ENCODE measurements around the gene NEK6.

The NEK6 gene

DNA sequence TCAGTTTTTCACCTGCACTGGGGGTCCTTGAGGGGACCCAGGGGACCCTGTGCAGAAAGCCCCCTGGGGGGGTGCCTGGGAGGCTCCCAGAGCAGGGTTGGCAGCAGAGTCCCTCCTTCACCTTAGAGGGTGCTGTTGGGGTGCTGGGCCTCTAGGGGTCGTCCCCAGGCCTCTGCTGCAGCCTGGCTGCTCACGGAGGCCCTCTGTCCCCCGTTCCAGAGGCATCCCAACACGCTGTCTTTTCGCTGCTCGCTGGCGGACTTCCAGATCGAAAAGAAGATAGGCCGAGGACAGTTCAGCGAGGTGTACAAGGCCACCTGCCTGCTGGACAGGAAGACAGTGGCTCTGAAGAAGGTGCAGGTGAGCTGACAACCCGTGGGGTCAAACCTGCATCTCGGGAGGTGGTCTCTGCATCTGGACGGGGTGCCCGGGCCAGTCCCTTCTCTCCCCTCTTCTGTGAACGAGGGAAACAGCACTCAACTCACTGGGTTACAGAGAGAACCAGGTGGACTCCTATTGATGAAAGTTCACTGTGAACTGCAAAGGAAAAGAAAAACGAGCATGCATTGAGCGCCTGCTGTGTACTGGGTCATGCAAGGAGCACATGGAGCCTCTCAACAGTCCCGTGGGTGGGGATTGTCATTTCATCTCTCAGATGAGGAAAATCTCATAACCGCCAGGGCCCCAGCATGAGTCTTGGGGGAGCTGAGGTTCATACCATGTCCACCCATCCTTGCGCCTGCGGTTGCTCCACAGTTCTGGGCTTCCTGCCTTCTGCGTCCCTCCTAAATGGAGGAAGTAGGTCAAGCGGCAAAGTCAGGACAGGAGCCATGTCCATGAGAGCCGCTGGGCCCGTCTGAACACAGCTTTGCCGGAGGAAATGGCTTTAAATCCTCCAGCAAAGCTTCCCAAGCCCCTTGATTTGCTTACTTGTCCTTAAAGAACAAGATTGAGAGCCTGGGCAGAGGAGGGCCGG lies 54.8 kb downstream of the NEK6 start:
- Histone ChIP-seq H3K27ac (ENCODE audit: low read length) (no peak overlapping the region), H3K9me3 (ENCODE audit: insufficient read depth, low read length, severe bottlenecking) (no peaks in the 10 kb centered on the region), H2AFZ (ENCODE audit: low read depth, low read length) (no peak overlapping the region), H3K9ac (ENCODE audit: low read depth, low read length) (no peak overlapping the region), H3K4me3 (ENCODE audit: low read depth in 1 of 2, low read length in 2 of 2) (no peak overlapping the region), H3K79me2 (ENCODE audit: insufficient read depth, low read length) (no peaks in the 10 kb centered on the region), H3K4me2 (ENCODE audit: insufficient read depth, low read length) (no peak overlapping the region), H4K20me1 (ENCODE audit: insufficient read depth, low read length) (no peaks in the 10 kb centered on the region), H3K27me3 (ENCODE audit: insufficient read depth, low read length, poor library complexity) (no peaks in the 10 kb centered on the region), H3K36me3 (ENCODE audit: insufficient read depth, low read length) (no peaks in the 10 kb centered on the region), H3K4me1 (ENCODE audit: insufficient read depth, low read length) (no peaks in the 10 kb centered on the region)
- ATAC-seq (ENCODE audit: insufficient read depth, low read depth) (no peak), DNase-seq (no peak)
- TF ChIP-seq, protein P1, sequence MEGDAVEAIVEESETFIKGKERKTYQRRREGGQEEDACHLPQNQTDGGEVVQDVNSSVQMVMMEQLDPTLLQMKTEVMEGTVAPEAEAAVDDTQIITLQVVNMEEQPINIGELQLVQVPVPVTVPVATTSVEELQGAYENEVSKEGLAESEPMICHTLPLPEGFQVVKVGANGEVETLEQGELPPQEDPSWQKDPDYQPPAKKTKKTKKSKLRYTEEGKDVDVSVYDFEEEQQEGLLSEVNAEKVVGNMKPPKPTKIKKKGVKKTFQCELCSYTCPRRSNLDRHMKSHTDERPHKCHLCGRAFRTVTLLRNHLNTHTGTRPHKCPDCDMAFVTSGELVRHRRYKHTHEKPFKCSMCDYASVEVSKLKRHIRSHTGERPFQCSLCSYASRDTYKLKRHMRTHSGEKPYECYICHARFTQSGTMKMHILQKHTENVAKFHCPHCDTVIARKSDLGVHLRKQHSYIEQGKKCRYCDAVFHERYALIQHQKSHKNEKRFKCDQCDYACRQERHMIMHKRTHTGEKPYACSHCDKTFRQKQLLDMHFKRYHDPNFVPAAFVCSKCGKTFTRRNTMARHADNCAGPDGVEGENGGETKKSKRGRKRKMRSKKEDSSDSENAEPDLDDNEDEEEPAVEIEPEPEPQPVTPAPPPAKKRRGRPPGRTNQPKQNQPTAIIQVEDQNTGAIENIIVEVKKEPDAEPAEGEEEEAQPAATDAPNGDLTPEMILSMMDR (IDR thresholded peaks at IDR 0.05; ENCODE audit: borderline replicate concordance, extremely low read depth, low read length, poor library complexity, severe bottlenecking), result peak; percentile 14
- TF ChIP-seq EZH2 (IDR thresholded peaks at IDR 0.05; ENCODE audit: borderline replicate concordance, low read depth, low read length, severe bottlenecking), result no peak

DNA sequence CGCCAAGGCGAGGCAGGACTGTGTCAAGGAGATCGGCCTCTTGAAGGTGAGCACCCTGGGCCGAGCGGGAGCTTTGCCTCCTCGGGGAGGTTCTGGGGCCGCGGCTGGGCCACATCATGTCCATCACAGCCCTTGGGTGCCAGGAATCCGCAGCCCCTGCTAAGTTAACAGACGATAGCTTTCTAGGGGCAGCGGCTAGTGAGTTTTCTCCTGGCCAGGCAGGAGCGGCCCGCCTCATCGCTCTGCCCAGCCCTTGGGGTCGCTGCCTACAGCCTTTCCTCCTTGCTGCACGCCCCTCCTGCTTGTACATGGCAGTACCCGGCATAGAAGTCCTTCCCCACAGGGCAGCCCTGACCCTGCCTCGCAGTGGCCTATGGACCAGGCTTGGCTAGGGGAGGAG lies 56.2 kb downstream of the NEK6 start:
- Histone ChIP-seq H4K20me1 (ENCODE audit: insufficient read depth, low read length) (no peaks in the 10 kb centered on the region), H3K9ac (ENCODE audit: low read depth, low read length) (no peak overlapping the region), H3K27ac (ENCODE audit: low read length) (no peak overlapping the region), H3K27me3 (ENCODE audit: insufficient read depth, low read length, poor library complexity) (no peaks in the 10 kb centered on the region), H3K4me2 (ENCODE audit: insufficient read depth, low read length) (no peak overlapping the region), H3K36me3 (ENCODE audit: insufficient read depth, low read length) (no peaks in the 10 kb centered on the region), H3K9me3 (ENCODE audit: insufficient read depth, low read length, severe bottlenecking) (no peaks in the 10 kb centered on the region), H3K4me1 (ENCODE audit: insufficient read depth, low read length) (no peaks in the 10 kb centered on the region), H3K79me2 (ENCODE audit: insufficient read depth, low read length) (no peaks in the 10 kb centered on the region), H3K4me3 (ENCODE audit: low read depth in 1 of 2, low read length in 2 of 2) (no peak overlapping the region), H2AFZ (ENCODE audit: low read depth, low read length) (no peak overlapping the region)
- ATAC-seq (ENCODE audit: insufficient read depth, low read depth), result no peak
- DNase-seq, result no peak
- TF ChIP-seq EZH2 (IDR thresholded peaks at IDR 0.05; ENCODE audit: borderline replicate concordance, low read depth, low read length, severe bottlenecking), result no peak
- TF ChIP-seq, protein P1 (IDR thresholded peaks at IDR 0.05; ENCODE audit: borderline replicate concordance, extremely low read depth, low read length, poor library complexity, severe bottlenecking), result no peak

DNA sequence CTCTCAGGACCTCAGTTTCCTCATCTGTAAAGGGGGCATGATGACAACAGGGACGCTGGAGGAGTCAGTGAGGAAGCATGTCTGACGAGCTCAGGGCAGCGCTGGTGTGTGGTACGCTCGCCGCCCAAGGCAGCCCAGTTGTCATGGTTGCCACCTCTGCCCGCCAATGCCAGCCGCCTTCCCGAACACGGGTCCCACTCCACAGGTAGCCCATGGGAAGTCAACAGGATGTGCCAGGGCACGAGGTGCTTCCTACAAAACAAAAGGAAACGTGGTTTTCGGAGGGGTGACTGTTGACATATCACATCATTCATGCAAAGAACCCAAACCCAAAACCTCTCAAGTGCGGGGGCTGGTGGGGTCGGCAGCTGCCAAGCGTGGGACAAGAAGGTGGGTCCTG lies 58.1 kb downstream of the NEK6 start:
- Histone ChIP-seq H3K9ac (ENCODE audit: low read depth, low read length) (no peak overlapping the region), H3K27ac (ENCODE audit: low read length) (no peak overlapping the region), H3K4me2 (ENCODE audit: insufficient read depth, low read length) (no peak overlapping the region), H3K9me3 (ENCODE audit: insufficient read depth, low read length, severe bottlenecking) (no peaks in the 10 kb centered on the region), H3K27me3 (ENCODE audit: insufficient read depth, low read length, poor library complexity) (no peaks in the 10 kb centered on the region), H3K4me3 (ENCODE audit: low read depth in 1 of 2, low read length in 2 of 2) (no peak overlapping the region), H3K4me1 (ENCODE audit: insufficient read depth, low read length) (peaks cover 4% of the 10 kb centered on the region; the same call in 1 of the 2 replicates), H4K20me1 (ENCODE audit: insufficient read depth, low read length) (no peaks in the 10 kb centered on the region), H2AFZ (ENCODE audit: low read depth, low read length) (no peak overlapping the region), H3K36me3 (ENCODE audit: insufficient read depth, low read length) (no peaks in the 10 kb centered on the region), H3K79me2 (ENCODE audit: insufficient read depth, low read length) (no peaks in the 10 kb centered on the region)
- ATAC-seq (ENCODE audit: insufficient read depth, low read depth) (no peak), DNase-seq (no peak)
- TF ChIP-seq, protein P1 (IDR thresholded peaks at IDR 0.05; ENCODE audit: borderline replicate concordance, extremely low read depth, low read length, poor library complexity, severe bottlenecking), result no peak
- TF ChIP-seq EZH2 (IDR thresholded peaks at IDR 0.05; ENCODE audit: borderline replicate concordance, low read depth, low read length, severe bottlenecking), result no peak
